GM19324 (cell line): Measurements from ENCODE around the gene FEV.

ENCODE experiments used
- ATAC-seq: cut with Tn5 transposase; IDR thresholded peaks from one replicate; pipeline ENCODE4 v1.9.1; 2021; ENCODE audit warnings: mild to moderate bottlenecking, moderate library complexity; ENCODE audit not compliant: unreplicated experiment, low FRiP score

The FEV gene

DNA sequence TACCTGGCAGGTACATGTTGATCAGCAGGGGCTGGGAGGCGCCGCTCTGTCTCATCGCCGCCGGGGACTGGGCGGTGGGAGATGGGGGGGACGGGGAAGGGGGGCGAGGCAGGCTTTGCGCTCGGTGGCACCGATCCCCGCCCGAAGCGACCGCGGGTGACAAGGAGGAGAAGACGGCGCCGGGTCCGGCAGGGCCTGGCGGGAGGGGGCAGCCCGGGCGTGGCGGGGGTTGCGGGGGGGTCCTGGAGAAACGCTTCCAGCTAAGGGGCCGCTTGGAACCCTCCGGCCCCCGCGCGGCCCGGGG, at the start of gene FEV:
Gene FEV, minus strand, starts transcription at position 164 of the 304 bp plus-strand sequence. Its CDS starts 109 bp downstream, at position 55.
- no peak for ATAC-seq

DNA sequence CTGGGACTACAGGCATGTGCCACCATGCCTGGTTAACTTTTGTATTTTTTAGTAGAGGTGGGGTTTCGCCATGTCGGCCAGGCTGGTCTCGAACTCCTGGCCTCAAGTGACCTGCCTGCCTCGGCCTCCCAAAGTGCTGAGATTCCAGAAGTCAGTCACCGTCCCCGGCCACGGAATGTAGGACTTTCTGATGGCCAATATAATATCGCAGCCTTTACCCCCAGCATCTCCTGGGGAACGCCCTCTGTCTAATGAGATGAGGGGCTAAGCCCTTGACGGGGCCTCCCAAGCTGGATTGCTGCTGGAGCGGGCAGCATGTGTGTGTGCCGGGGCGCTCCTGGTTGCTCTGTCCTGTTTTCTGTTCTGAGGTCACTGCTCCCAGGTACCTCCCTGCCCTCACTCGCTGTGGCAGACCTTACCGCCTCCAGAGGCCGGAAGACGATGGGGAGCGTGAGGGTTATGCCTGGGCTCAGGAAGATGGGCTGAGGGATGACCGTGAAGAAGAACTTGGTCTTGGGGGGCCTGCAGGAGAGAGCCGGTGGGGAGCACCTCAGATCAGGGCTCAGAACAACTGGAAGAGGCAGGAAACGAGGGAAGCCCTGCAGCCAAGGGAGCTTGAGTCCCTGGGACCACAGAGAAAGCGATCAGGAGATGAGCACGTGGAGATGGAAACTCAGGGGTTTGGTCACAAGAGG, 47.2 kb upstream of the FEV start:
- ATAC-seq = no peak

DNA sequence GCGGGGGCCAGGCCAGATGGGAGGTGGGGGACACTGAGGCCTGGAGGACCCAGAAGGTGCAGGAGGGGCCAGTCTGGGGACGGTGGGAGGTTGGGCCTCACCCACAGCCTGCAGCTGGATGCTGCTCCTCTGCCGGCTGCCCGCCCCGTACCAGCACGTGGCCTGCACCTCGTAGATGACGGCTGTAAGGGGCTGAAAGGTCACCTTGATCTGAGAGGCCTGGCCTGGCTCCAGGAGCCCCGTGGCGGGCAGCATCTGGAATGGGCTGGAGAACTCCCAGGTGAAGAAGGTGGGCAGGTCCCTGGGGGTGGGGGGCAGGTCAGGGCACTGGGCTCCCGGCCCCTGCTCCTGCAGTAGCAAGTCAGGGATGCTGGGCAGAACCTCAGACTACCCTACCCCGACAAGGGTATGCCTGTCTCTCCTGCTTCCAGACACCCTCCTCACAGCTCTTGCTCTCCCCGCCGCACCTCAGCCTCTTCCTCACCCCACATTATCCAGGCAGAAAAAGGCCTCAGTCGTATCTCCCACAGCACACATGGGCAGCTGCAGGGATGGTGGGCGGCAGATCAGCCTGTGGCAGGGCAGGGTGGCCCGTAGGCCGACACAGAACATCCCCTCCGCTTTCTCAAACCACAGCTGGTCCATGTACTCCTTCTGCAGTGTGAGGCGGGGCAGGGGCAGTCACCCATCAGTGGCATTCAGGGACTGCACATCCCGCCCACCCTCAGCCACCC, 46.2 kb upstream of the FEV start:
- ATAC-seq = no peak

DNA sequence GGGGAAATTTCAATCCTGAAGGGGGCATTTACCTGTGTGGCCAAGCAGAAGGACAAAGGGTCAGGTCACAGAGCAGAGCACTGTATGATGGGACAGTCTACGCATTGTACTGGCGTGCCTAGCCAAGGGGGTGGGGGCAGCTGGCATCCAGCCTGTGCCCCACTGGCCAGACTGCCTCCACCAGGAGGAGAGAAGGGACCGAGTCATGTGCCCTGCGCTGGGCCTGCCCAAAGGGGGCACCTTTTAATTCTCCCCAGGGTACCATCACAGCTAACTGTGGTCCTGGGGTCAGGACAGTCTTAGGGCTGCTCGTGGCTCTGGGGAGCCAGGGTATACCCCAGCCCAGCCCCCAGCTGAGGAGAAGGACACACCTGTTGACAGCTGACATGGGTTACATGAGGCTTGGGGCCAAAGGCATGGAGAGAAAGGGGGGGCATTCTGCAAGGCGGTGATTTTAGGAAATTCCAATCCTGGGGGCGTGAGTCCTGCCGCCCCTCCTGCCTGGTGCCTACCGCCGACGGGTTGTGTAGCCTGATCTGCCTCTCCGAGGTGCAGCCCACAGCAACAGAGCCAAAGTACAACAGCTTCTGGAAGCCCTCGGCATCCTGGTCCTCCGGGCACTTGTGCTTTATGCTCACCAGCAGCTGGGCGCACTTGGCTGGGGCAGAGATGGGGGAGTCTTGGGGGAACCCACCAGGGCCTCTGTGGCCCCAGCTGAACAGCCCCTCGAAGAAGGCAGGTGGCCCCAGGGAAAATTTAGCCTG, 45.4 kb upstream of the FEV start:
- no peak for ATAC-seq

DNA sequence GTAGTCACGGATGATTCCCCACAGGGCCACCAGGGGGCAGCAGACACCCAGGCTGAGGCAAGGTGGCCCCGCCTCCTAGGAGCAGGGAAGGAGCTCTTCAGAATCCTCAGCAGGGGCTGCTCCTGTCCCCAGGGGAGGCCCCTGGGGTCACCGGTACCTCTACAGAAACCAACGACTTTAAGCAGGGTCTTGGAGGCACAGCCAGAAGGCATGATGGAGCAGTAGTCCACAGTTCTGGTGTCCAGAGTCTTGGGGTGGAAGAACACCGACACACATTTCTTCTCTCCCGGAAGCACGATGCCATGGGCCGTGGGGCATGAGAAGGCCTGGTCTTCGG, 44.8 kb upstream of the FEV start:
- ATAC-seq = no peak

DNA sequence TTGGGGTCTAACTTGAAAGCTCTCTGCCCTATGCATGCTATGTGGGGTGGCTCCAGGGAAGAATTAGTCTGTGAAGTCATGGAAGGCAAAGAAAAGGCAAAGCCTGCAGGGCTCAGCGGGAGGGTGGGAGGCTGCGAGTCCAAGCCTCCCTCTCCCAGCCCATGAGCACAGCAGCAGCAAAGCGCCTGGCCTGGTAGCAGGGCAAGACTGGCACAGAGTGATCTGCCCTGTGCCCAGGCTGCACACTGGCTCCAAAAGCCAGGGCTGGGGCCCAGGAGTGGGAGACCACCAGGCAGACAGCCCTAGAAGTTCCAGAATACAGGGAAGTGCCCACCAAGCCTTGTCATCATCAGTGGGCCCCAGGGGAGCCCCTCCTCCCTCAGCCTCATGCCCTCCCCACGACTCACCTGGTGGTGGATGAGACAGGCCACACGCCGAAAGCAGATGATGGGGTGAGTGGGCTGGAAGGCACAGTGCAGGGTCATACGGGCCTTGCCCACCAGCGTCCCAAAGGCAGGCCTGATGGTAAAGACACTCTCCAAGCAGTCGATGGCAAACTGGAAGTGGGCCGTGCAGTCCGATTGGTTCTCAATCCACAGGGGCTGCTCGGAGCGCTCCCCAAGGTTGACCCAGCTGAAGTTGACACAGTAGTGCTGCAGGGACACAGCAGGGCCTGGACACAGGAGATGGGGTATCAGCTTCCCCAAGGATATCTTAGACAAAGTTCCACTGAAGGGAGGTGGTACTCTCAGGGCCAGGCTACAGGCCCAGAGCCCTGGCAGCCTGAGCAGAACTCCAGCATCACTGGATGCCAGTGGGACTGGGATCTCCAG, 44.2 kb upstream of the FEV start:
- ATAC-seq = no peak

DNA sequence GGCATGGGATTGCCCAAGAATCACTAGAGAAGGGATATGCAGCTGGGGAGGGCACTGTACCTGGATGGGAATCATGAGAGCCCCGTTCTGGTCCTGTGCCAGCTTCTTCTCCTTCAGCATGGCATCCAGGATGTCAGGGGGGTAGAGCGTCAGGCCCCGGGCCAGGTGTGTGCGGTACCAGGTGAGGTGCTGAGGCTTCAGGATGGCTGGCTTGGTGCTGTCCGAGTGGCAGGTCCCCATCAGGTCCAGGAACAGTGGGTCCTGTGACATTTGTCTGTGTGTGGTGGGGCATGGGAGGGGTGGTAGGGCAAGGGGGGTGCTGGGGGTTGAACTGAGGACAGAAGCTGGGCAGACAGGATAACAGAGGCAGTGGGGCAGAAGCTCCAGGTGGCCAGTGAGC, 43.2 kb upstream of the FEV start:
- no peak for ATAC-seq

DNA sequence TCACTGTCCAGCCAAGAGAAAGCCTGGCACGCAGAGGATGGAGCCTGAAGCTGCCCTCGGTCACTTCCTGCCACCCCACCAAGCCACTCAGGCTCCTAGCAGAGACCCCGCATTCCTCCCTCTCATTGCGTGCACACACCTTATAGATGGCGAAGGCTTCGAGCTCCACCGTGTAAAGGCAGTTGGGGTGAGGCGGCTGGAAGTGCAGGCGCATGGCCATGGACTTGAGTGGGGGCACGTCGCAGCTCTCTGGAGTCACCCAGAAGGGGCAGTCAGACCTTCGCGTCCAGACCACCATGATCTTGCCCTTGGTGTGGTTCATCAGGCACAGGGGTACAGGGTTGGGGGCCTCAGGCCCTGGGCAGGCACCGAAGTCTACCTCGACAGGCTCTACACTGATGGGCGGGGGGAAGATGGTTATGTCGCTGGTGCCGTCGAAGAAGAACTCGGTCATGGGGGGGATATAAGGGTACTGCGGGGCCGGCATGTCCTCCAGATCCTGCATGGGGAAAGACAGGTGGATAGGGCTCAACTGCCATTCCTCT, 42.6 kb upstream of the FEV start:
- ATAC-seq = no peak

DNA sequence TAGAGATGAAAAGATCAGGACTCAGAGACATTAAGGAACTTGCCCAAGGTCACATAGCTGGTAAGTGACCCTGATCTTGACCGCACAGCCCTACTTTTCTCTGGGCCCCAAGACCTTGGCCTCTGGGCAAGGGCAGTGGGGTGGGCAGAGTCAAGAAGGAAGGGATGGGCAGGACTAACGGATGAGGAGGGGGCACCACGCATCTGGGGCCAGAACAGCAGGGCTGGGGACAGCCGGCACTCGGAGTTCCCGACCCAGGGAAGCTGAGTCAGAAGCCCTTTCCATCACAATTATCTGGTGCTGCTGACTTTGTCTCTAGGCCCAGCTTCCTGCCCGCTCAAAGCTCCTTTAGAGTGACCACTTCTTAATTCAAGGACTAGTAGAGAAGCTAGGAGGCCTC, 42.0 kb upstream of the FEV start:
- ATAC-seq = no peak

DNA sequence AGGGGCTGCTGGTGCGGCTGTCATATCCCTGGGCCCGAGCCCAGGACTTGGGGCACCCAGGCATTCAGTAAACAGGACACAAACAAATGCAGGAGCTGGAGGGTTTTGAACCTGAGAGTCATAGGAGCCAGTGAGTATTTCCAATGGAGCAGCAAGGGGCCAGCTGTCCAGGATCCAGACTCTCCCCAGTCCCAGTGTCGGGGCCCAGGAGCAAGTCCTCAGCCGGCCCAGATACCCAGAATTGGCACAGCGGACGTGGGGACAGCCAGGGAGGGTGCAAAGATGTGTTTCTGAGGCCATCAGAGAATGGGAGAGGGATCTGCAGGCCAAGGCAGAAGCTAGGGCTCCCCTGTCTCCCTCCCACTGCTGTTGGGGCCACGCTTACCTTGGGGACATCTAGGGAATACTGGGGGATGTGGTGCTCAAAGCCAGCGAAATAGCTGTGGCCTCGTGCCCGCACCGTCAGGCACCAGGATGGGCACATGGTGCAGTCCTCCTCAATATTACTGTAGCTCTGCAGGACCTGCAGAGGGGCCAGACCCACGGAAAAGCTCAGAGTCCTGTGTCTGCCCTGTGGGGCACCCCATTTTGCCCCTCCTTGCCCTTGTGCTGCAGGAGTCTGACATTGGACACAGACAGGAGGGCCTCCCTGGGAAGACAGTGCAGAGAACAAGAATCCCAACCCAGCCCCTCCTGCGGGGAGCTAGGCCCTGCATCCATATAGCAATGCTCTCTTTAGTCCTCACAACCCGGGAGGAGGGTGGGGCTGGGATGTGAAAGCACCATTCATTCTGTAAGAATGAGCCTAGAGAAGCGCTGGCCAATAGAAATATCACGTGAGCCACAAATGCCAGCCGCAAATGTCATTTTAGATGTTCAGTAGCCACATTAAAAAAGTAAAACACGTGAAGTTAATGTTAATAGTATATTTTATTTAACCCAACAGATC, 40.9 kb upstream of the FEV start:
- no peak for ATAC-seq

DNA sequence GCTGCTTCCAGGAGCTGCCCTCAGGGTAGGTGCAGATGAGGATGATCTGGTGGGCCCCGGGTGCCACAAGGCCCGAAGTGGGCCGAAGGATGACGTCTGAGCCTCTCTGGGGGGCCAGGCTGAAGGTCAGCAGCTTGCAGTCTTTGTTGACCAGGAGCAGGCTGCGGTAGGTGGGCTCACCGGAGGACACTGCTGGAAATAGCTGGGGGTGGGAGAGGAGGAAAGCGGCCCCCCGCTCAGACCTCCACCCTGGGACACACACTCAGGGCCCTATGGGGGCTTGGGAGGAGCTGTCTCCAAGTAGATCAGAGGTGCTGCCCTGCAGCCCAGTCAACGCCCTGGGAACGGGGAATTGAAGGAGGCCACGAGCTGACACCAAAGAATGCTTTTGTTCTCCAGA, 39.1 kb upstream of the FEV start:
- ATAC-seq = no peak

DNA sequence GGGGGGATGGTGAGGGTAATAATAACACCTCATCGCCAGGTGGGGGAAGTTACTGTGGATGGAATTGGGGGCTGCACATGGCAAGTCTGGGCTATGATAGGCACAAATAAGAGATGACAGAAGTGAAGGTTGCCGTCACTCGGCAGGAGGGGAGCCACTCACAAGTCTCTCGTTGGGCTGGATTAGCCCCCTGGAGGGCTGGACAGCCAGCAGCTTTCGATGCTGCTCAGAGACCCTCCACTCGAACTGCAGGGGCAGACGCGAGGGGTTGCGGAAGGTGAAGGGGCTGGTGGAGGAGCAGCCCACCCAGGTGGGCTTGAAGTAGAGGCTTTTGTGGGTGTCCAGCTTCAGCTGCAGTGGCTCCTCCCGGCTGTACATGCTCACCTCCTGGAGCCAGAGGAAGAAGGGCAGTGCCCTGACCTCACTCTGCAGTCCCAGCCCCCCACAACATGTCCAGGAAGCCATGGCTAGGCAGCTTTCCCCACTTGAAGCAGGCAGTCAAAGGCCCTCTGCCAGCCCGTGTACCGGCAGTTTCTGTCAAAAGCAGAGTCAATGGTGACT, 38.1 kb upstream of the FEV start:
- no peak for ATAC-seq

DNA sequence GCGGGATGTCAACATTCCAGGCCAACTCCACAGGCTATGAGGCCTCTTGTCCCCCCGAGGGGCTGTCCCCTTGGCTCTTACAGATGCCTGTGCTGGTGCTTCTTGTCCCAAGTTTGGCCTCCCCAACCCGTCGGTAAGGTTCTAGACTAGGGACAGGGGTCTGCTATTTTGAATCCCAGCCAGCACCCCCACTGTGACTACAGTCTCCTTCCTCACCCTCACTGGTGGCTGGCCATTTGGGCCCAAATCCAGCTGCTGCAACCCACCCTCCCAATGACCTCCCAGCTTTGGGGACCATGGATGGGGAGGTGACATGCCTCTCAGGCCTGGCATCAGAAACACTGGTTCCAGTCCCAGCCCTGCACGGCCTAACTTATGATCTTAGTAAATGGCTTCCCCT, 37.6 kb upstream of the FEV start:
- ATAC-seq = no peak

DNA sequence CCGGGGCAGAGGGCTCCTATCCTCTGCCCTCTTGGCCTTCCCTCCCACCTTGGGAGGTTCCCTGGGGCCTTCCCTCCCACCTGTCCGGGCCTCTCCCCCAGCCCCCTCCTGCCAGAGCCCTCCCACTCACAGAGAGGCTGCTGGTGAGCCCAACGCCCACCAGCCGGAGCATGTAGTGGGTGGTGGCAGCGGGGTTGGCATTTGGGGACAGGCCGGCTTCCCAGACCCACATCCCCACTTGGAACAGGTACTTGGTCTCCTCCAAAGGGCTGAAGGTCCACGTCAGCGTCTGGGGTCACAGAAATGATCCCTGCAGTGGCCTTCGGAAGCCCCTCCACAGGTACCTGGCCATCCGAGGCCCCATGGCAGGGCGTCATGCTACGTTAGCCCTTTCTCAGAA, 37.1 kb upstream of the FEV start:
- no peak for ATAC-seq

DNA sequence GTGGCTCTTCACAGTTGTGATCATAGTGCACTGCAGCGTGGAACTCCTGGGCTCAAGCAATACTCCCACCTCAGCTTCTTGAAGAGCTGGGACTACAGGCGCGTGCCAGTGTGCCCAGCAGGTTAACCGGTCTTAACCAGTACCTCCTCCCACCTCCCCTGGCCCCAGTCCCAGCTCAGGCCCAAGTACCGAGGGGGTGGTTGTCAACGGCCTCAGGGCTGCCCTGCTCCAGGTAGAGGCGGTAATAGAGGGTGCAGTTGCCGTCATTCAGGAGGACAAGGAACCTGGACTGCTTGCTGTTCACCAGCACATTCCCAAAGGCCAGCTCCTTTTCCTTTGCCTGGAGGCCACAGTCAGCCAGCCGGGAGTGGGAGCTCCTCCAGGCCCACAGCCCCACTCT, 36.6 kb upstream of the FEV start:
- ATAC-seq = no peak

DNA sequence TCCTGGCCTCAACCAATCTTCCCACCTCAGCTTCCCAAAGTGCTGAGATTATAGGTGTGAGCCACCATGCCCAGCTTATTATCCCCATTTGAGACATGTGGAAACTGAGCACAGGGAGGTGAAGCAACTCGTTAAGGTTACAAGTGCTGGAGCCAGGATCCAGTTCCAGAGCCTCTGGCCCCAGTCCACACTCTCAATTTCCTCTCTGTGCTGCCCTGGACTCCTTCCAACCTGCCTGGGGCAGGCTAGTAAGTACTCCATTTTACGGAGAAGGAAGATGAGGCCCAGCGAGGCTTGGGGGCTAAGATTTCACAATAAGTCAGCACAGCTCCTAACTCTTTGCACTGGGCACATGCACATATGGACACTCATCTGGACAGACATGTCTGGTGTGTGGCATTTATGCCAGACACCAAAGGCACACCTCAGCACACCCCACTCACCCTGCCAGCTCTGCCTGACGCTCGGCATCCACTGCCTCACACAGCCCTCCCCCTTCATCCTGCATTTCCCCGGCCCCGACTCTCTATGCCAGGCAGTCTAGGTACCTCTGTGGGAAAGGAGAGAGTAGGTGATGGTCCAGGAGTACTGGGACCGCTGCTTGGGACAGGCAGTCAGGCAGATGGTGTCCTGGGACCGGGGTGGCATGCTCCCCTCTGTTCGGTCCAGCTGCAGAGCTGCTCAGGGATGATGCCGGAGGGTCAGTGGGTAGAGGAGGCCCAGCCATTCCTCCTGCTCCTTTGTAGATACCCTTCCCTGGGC, 35.8 kb upstream of the FEV start:
- ATAC-seq = no peak

DNA sequence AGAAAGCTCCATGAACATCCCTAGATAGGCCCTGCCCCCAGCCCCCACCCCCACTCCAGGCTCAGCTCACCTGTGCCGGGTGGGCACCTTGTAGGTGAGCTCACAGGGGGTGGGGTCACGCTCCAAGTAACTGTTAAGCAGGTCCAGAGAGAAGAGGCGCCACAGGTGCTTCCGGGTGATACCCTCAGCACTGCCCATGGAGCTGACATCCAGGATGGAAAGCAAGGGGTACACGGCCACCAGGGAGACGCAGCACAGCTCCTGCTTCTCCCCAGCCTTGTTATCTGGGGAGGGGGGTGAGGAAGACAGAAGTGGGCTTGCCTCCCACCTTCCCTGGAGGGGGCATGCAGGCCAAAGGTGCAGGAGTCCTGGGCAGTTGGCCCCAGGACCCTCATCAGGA, 34.5 kb upstream of the FEV start:
- ATAC-seq = no peak

DNA sequence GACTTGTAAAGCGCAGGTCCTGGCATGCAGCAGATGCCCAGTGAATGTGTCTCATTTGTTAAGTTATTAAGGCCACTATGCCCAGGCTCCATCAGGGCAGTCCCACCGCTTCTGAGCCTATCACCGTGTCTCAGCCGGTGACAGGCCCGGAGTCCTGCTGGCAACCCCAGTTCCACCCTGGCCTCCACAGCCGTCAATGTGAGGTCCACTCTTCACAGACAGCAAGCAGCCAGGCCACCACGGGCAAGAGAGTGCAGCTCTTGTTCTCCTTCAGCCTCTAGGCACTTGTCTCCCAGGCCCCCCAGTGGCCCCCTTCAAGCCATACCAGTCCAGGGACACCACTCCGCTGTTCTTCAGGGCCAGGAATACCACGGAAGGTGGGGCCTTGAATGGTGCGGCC, 33.7 kb upstream of the FEV start:
- no peak for ATAC-seq

DNA sequence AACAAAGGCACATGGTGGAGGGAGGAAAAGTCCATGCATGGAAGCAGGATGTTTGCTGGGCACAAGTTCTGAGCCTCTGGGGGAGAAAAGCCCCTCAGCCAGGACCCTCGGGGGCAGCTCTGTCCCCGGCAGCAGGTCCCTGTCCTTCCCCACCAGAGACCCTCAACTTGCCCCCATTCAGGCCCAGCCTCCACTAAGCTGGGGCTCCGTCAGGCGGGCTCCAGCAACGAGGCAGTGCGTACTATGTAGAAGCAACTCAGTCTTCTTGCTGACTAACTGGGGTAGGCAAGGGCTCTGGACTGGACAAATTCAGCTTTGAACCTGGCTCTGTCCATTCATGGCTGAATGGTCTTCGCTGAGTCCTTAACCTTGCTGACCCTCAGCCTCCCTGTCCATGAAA, 33.3 kb upstream of the FEV start:
- ATAC-seq = no peak
